Measurements from ENCODE around the gene PATZ1. TPM values are rescaled to one million over a fixed set of nuclear protein-coding genes. Genes with fewer than 3 reads are reported as not detected.

Gene PATZ1
- total and polyA plus RNA-seq, 9 of the 15 experiments (the other 6 are each of a cell fraction or from before 2014, with no cell fraction given), result 0.63 to 7.8 (median 4.2) TPM

DNA sequence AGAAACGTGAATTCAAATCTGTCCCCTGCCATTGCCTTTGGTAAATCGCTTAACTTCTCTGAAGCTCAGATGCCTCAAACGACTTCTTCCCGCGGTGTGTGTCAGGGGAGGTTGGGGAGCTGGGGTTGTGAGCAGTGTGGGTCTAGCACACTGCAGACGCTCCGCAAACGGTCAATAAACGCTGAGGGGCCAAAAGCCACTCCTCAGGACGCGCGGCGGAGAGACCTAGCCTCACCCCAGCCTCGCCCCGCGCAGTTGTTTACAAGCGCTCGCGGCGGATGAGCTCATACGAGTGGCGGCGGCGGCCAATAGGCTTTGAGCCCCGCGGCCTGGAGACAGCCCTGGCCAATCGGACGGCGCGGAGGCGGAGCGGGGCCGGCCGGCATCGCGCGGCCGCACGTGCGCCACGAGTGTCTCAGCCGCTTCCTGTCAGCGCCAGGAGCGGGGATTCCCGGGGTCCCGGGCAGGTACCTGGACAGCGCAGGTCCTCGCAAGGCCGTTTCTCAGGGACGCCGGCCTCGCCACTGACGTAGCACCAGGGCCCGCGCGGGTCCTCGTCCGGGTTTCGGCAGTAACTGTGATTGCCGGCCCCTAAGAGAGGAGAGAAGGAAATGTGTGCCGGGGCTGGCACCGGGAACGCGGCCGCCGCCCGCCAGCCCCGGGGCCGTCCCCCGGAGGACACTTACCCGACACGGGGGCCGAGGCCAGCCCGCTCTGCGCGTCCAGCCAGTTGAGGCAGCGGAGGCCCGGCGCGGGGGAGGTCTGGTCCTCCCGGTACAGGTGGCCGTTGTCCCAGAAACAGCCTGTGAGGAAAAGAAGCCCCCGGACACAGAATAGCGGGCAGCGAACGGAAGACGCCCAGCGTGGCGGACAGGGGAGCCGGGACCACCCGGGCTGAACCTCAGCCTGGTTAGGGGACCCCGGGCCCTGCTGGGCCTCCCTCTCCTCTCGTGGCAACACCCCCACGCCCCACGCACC is 55.4 kb downstream of the PATZ1 start (continued):
- TF ChIP-seq ETV1 (tag; conservative IDR thresholded peaks at IDR 0.05; ENCODE audit: low read depth) (0 out of 2 replicates have a peak, but pooled peaks have one; percentile 34), SIN3A (IDR thresholded peaks at IDR 0.05; ENCODE audit: borderline replicate concordance in 2 of 2, control insufficient read depth in 1 of 2, low read depth in 2 of 2, low read length in 2 of 2) (peak in 1 of 2 experiments; percentile 78; a peak in 1 of 4 replicates), NFYB (IDR thresholded peaks at IDR 0.05; ENCODE audit: extremely low read depth, insufficient read length) (peak; percentile 81), MXI1 (IDR thresholded peaks at IDR 0.05; ENCODE audit: low read depth, low read length) (peak; percentile 48; the same call in 1 of the 2 replicates), USF1 (CRISPR knock-in tag; IDR thresholded peaks at IDR 0.05) (peak; percentile 74), JUN (IDR thresholded peaks at IDR 0.05; ENCODE audit: borderline replicate concordance, low read depth, low read length) (peak; percentile 85), JUN (CRISPR knock-in tag; IDR thresholded peaks at IDR 0.05; ENCODE audit: borderline replicate concordance) (no peak), FOXK1 (CRISPR knock-in tag; IDR thresholded peaks at IDR 0.05; ENCODE audit: borderline replicate concordance) (peak; percentile 59; the same call in 1 of the 2 replicates), FOXA3 (CRISPR knock-in tag; conservative IDR thresholded peaks at IDR 0.05 in 1 of 2, IDR thresholded peaks at IDR 0.05 in 1 of 2) (peak in 1 of 2 experiments; percentile 92; a peak in 3 of 4 replicates), FOXP1 (CRISPR knock-in tag; IDR thresholded peaks at IDR 0.05) (peak; percentile 92), ZNF518B (CRISPR knock-in tag; IDR thresholded peaks at IDR 0.05) (no peak), POLR2A (conservative IDR thresholded peaks at IDR 0.05) (peak; percentile 83), DNMT1 (IDR thresholded peaks at IDR 0.05) (no peak), CEBPB (tag; IDR thresholded peaks at IDR 0.05) (peak; percentile 51; the same call in 1 of the 2 replicates), SMAD4 (CRISPR knock-in tag; conservative IDR thresholded peaks at IDR 0.05) (peak; percentile 90), MYNN (IDR thresholded peaks at IDR 0.05) (no peak), MYNN (CRISPR knock-in tag; IDR thresholded peaks at IDR 0.05) (no peak), NRF1 (conservative IDR thresholded peaks at IDR 0.05 in 1 of 2, IDR thresholded peaks at IDR 0.05 in 1 of 2) (peak; percentile 83 to 87), LEF1 (IDR thresholded peaks at IDR 0.05) (peak; percentile 63; the same call in 1 of the 2 replicates)
- TF ChIP-seq, protein P1, sequence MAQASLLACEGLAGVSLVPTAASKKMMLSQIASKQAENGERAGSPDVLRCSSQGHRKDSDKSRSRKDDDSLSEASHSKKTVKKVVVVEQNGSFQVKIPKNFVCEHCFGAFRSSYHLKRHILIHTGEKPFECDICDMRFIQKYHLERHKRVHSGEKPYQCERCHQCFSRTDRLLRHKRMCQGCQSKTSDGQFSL (CRISPR knock-in tag; IDR thresholded peaks at IDR 0.05), result no peak
- TF ChIP-seq, protein P1 (tag; IDR thresholded peaks at IDR 0.05), result peak in 1 of 2 experiments; percentile 68; a peak in 1 of 4 replicates

Measured in K562 (cell line).